NT2/D1 (cell line): ENCODE data around the gene VTI1A.

Experiments used
- SUZ12 ChIP-seq: IDR thresholded peaks from 2 replicates; pipeline ENCODE4 v1.6.1; 2011; ENCODE audit not compliant: insufficient read length, insufficient read depth; ENCODE audit errors: extremely low read depth
- YY1 ChIP-seq: IDR thresholded peaks from 2 replicates; pipeline ENCODE4 v1.6.1; 2011; ENCODE audit not compliant: insufficient read length, insufficient read depth

DNA sequence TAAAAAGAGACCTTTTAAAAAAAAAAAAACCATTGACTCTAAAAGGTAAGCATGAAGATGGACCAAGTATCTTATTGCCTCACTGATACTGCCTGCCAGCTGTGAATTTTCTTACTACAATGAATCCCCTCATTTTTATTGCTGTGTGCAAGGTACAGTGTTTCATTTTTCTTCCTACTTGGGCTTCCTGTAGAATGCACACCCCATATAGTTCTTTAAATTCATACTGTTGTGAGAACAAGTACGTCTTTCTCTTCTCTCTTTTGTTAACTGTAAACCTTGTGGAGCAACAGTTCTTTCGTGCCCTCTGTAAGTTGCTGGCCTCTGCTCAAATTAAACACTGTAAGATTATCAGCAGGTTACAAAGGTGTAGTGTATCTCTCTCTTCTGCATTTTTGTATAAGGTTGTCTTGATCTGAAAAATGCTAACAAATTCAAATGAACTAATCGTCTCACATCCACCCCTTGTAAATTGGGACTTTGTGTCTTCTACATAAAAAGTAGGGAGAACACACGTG is 105.6 kb downstream of the VTI1A start:
- TF ChIP-seq YY1 (no peak), SUZ12 (no peak)
